ENCODE measurements around the gene ZMYND11.
"Not testable (repeated sequence)": the region's sequence is repeated elsewhere in the genome, so short reads cannot be mapped to it uniquely, and the experiment has no call there.

The ZMYND11 gene

GRCh38 chr10:290026-290725, 154.9 kb downstream of the ZMYND11 start:
- DNase-seq (ENCODE audit: extremely low read depth, low read depth): no peak
- H3K4me3 ChIP-seq (replicated peaks; ENCODE audit: low read depth, low read length): no peak overlapping the region
- no peak for TF ChIP-seq CTCF (IDR thresholded peaks at IDR 0.05; ENCODE audit: low read depth, low read length, missing control alignments)

DNA sequence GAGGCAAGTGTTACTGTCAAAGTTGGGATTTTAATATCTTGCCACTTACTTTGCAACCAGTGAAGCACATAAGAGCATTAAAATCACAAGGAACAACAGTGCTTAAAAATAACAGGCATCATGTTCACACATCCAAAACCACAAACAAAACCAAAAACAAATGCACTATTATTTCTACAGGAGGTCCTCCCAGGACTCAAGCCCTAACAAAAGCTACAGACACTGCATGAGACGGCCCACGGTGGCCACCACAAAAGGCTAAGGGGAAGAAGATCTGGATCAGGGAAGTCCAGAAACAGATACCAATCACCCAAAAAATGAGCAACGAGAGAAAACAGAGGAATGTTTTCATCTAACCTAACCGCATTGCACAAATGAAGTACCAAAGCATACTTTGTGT, 158.4 kb downstream of the ZMYND11 start:
- no peak overlapping the region for H3K4me3 ChIP-seq (replicated peaks; ENCODE audit: low read depth, low read length)
- no peak for TF ChIP-seq CTCF (IDR thresholded peaks at IDR 0.05; ENCODE audit: low read depth, low read length, missing control alignments)

DNA sequence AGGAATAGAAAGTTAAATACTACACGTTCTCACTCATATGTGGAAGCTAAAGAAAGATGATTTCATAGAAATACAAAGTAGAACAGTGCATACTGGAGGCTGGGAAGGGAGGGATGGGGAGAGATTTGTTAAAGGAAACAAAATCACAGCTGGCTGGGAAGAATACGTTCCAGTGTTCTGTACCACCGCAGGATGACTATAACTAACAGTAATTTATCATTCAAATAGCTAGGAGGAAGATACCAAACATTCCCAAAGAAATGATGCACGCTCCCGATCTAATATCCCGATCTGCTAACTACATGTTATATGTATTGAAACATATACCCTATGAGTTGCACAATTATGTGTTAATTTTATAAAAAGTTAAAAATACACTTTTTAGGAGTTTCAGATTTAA, 162.3 kb downstream of the ZMYND11 start:
- H3K4me3 ChIP-seq (replicated peaks; ENCODE audit: low read depth, low read length): no peak overlapping the region
- no peak for DNase-seq (ENCODE audit: extremely low read depth, low read depth)
- no peak for TF ChIP-seq CTCF (IDR thresholded peaks at IDR 0.05; ENCODE audit: low read depth, low read length, missing control alignments)

More for the DNA sequence above, 158.4 kb downstream of the ZMYND11 start:
- DNase-seq (ENCODE audit: extremely low read depth, low read depth): no peak

GRCh38 chr10:298033-298432, 162.8 kb downstream of the ZMYND11 start:
- no peak for TF ChIP-seq CTCF (IDR thresholded peaks at IDR 0.05; ENCODE audit: low read depth, low read length, missing control alignments)
- no peak for DNase-seq (ENCODE audit: extremely low read depth, low read depth)
- H3K4me3 ChIP-seq (replicated peaks; ENCODE audit: low read depth, low read length): no peak overlapping the region

- no peak overlapping the region for H3K4me3 ChIP-seq (replicated peaks; ENCODE audit: low read depth, low read length)
- no peak for TF ChIP-seq CTCF (IDR thresholded peaks at IDR 0.05; ENCODE audit: low read depth, low read length, missing control alignments)
- DNase-seq (ENCODE audit: extremely low read depth, low read depth): no peak
These were observed 164.3 kb downstream of the ZMYND11 start for GRCh38 chr10:299512-299911.

- no peak for TF ChIP-seq CTCF (IDR thresholded peaks at IDR 0.05; ENCODE audit: low read depth, low read length, missing control alignments)
- DNase-seq (ENCODE audit: extremely low read depth, low read depth): no peak
- H3K4me3 ChIP-seq (replicated peaks; ENCODE audit: low read depth, low read length): no peak overlapping the region
These were observed 164.7 kb downstream of the ZMYND11 start for GRCh38 chr10:299969-300368.

GRCh38 chr10:300580-300979, 165.3 kb downstream of the ZMYND11 start:
- not testable (repeated sequence) for H3K4me3 ChIP-seq (replicated peaks; ENCODE audit: low read depth, low read length); DNase-seq (ENCODE audit: extremely low read depth, low read depth)
